GM10266 (cell line): ENCODE results near the gene KRTAP10-12.

ENCODE experiments used
- DNase-seq: peaks from one replicate; pipeline ENCODE4 v3.0.0; 2012; ENCODE audit errors: extremely low spot score
- CTCF ChIP-seq: IDR thresholded peaks from 2 replicates; pipeline ENCODE4 v1.5.1; 2012; ENCODE audit warnings: mild to moderate bottlenecking, low read depth; ENCODE audit not compliant: control insufficient read depth, insufficient read depth; ENCODE audit errors: missing control alignments

Gene KRTAP10-12

DNA sequence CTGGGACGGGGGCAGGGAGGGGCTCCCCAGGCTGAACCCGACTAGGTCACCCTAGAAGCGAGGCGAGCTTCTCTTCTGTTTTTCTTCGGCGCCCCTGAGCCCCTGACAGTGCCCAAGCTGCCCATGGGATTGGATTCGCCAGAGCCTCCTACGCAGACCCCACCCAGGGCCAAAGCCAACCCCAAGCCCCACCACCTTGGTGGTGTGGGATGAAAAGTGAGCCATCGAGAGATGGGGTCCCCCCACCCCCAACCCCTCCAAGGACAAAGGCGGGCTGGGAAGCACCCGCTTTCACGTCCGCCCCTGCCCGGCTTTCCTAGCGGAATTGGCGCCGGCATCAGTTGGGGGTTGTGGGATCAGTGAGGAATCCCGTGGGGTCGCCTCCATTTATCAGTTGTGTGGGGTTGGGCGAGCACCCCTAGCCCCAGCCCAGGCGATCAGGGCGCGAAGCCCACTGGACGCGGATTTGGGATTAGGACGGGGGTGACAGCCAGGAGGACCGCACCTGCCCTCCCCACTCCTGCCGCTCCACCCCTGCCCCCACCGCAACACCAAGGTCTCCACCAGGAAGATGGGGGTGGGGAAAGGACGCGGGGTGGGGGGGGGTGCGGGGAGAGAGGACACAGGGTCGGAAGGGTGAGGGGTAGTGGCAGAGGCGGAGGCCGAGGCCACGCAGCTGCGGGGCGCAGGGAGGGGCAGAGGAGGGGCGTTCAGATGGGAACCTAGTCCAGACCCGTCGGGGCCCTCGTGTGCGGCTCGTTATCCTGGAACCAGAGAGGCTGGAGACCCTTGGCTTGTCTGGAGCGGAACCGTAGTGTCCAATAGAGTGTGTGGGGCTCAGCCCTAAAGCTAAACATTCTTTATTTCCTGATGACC lies 10.0 kb downstream of the KRTAP10-12 start:
- no peak for TF ChIP-seq CTCF
- DNase-seq = no peak

DNA sequence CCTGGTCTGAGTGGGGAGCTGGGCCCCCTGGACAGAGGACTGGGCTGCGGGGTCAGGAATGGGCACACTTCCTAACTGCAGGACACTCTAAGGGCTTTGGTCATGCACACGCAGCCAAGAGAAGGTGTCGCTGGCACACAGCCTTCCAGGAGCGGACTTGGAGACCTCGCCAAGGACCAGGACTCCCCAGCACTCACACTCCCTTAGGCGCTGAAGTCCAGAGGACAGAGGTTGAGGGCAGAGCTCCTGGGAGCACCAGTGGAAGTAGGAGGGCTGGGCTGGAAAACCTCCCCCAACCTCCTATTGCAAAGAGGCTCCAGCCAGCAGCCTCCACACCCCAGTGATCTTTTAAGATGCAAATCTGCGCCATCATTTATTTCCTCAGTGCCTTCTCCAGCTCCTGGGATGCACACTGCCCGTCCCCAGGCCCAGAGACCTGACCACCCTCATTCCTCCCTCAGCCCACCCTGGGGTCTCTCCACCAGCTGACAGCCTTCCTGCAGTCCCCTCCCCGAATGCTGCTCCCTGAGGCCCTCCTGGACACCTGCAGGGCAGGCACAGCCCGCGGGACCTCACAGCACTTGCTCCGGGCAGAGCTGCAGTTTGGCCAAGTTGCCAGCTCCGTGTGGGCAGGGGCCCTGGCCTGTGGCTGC lies 11.4 kb downstream of the KRTAP10-12 start:
- DNase-seq = peak; percentile 23
- TF ChIP-seq CTCF = no peak

DNA sequence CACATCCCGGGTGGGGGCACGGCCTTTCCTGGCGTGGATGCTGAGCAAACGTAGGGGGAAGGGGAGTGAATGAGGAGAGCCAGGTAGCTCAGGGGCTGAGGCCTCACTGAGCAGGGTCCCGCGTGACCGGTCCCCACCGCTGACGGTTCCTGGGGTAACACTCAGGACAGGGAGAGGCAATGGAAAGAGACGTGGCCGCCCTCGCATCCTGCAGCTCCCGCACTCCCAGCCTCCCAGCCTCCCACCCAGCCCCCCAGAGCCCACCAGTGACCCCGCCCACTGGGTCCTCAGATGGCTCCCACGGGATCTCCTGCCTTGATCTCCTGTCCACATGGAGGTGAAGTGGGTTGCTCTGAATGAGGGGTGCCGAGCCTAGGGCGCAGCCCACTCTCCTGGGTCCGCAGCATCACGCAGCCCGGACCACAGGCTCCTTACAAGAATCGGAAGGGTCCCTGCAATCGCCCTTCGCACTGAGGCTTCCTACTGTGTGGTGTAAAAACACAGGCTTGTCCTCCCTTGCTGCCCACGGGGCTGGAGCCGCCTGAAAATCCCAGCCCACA lies 12.0 kb downstream of the KRTAP10-12 start:
- no peak for DNase-seq
- TF ChIP-seq CTCF = no peak

GRCh38 chr21:44709426-44710293 lies 12.7 kb downstream of the KRTAP10-12 start:
- DNase-seq = no peak
- no peak for TF ChIP-seq CTCF

GRCh38 chr21:44710294-44710665 lies 13.3 kb downstream of the KRTAP10-12 start:
- no peak for DNase-seq
- TF ChIP-seq CTCF = no peak

DNA sequence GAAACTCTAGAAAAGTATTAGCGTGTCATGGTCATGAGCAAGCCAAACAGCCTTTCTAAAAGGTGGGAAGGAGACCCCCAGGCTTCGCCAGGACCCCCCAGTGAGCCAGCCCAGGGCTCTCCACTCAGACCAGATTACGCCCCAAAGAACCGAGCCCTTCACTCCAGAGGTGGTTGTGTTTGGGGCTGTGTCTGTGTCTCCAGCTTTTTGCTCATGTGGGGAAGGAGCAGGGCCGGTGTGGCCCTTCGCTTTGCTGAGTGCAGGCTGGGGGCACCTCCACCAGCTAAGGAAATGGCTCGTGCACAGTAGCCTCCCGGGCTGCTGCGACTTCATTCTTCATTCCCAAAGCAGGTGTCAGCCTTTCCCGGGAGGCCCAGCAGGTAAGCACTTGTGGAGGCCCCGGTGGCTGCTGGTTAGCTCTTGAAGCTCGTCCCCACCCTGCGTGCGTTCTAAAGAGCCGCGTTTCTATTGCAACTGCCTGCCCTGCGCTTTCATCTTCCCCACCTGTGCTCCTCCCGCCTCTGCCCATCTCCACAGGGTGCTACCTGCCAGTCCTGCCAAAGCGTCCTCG lies 13.9 kb downstream of the KRTAP10-12 start:
- TF ChIP-seq CTCF = no peak
- DNase-seq = no peak
